ENCODE measurements around the gene GNRHR. TPM values are rescaled to one million over a fixed set of nuclear protein-coding genes. Genes with fewer than 3 reads are reported as not detected.

Gene GNRHR
- total and polyA plus RNA-seq, 2 of the 4 experiments (the other 2 are of a cell fraction): not detected

- ATAC-seq (ENCODE audit: low read depth) (no peak), DNase-seq (no peak)
- H3K36me3 ChIP-seq (ENCODE audit: control insufficient read depth, insufficient read depth, low read length): no peaks in the 10 kb centered on the region
- no peak overlapping the region for H2BK20ac ChIP-seq (ENCODE audit: low read depth, low read length)
- POLR2A ChIA-PET (ENCODE audit: unreplicated experiment): no interaction called here
- no peak overlapping the region for H4K8ac ChIP-seq (ENCODE audit: low read depth in 2 of 2, low read length in 2 of 2)
- H4K20me1 ChIP-seq (ENCODE audit: insufficient read depth, low read length): no peaks in the 10 kb centered on the region
- H3K56ac ChIP-seq (ENCODE audit: extremely low read depth, insufficient read depth, low read length): no peak overlapping the region
- no peak overlapping the region for H2BK15ac ChIP-seq (ENCODE audit: low read depth, low read length)
- CTCF ChIA-PET: interaction anchor here (0.6 to 1.4 kb wide), 3 partner anchors 12 to 110 kb away, joined by 3 to 5 read pairs (median 3); no protein-coding TSS in a partner anchor
- no peaks in the 10 kb centered on the region for H3K27me3 ChIP-seq (ENCODE audit: control insufficient read depth, insufficient read depth, low read length)
- dilution Hi-C loops (cut with HindIII; ENCODE audit: low sequenced_read_pairs, unreplicated experiment) (no loop called here), in situ Hi-C loops (cut with MboI; ENCODE audit: low sequenced_read_pairs) (no loop called here), intact Hi-C loops (cut with micrococcal nuclease) (no loop called here)
- H2BK5ac ChIP-seq (ENCODE audit: low read depth, low read length, poor library complexity, severe bottlenecking): no peak overlapping the region
- H2AK9ac ChIP-seq (replicated peaks; ENCODE audit: low read depth, low read length, poor library complexity): peak overlapping the region; percentile 52
- no peak overlapping the region for H3K27ac ChIP-seq (ENCODE audit: insufficient read depth, low read length)
- no peak overlapping the region for H3K18ac ChIP-seq (ENCODE audit: low read depth, low read length)
- H3K4me1 ChIP-seq (ENCODE audit: control insufficient read depth, insufficient read depth, low read length): no peaks in the 10 kb centered on the region
- H3K4ac ChIP-seq (ENCODE audit: low read depth, low read length): no peak overlapping the region
- no peak overlapping the region for H4K5ac ChIP-seq (ENCODE audit: low read depth, low read length)
- H3K9me1 ChIP-seq (ENCODE audit: insufficient read depth, low read length): no peaks in the 10 kb centered on the region; the same call in 1 of the 2 replicates
- H3K4me2 ChIP-seq (ENCODE audit: low read depth, low read length): no peak overlapping the region
- no peak overlapping the region for H3K9ac ChIP-seq (ENCODE audit: low read depth, low read length)
- H3K14ac ChIP-seq (replicated peaks; ENCODE audit: low read depth, low read length): no peak overlapping the region
- no peak overlapping the region for H2BK120ac ChIP-seq (ENCODE audit: low read depth, low read length)
- H2AFZ ChIP-seq (replicated peaks; ENCODE audit: low read length, poor library complexity): no peak overlapping the region
- H3K9me3 ChIP-seq (ENCODE audit: control insufficient read depth, insufficient read depth, low read length): no peaks in the 10 kb centered on the region
- no peak overlapping the region for H3K23ac ChIP-seq (ENCODE audit: low read depth, low read length)
- no peak for TF ChIP-seq RFX5 (IDR thresholded peaks at IDR 0.05; ENCODE audit: low read depth, low read length)
- no peak for TF ChIP-seq NFE2L2 (IDR thresholded peaks at IDR 0.05; ENCODE audit: low read depth, low read length)
- no peak for TF ChIP-seq POLR2A (IDR thresholded peaks at IDR 0.05; ENCODE audit: low read depth, low read length)
- TF ChIP-seq MXI1 (IDR thresholded peaks at IDR 0.05; ENCODE audit: borderline replicate concordance, low read depth, low read length): no peak
- TF ChIP-seq FOS (IDR thresholded peaks at IDR 0.05; ENCODE audit: low read depth, low read length): no peak
- no peak for TF ChIP-seq RCOR1 (IDR thresholded peaks at IDR 0.05; ENCODE audit: insufficient replicate concordance, low read length)
- TF ChIP-seq MAFK (IDR thresholded peaks at IDR 0.05; ENCODE audit: low read depth, low read length): no peak
- TF ChIP-seq MAZ (IDR thresholded peaks at IDR 0.05; ENCODE audit: borderline replicate concordance, low read depth, low read length): no peak
- TF ChIP-seq SMC3 (IDR thresholded peaks at IDR 0.05; ENCODE audit: low read depth, low read length): no peak
- 0% methylated on average over 1 of the region's 1 CpG; no CpG with 5 or more reads in 1 of the 2 experiments for WGBS, 2 experiments (ENCODE audit: extremely low coverage in 2 of 2, insufficient read length in 1 of 2)
- no TSS peak for BruUV-seq (replicated peaks)
- H2AK5ac ChIP-seq (ENCODE audit: low read depth, low read length): no peak overlapping the region
- no peak overlapping the region for H3K4me3 ChIP-seq (ENCODE audit: insufficient read depth, low read depth, low read length)
- H4K91ac ChIP-seq (ENCODE audit: insufficient read depth, low read depth, low read length): no peak overlapping the region
- no peaks in the 10 kb centered on the region for H3K79me1 ChIP-seq (ENCODE audit: low read depth in 1 of 2, low read length in 2 of 2)
Measured at GRCh38 chr4:67776746-67777145, 22.6 kb upstream of the GNRHR start.

Data from IMR-90 (cell line).